NCI-H226 (cell line): ENCODE results near the gene EBP.
A peak's percentile ranks its signal among the peaks of the same experiment; 100 is the strongest.

Experiments used
- DNase-seq: peaks from one replicate; pipeline ENCODE4 v3.0.0-alpha.2; 2015

EBP gene

DNA sequence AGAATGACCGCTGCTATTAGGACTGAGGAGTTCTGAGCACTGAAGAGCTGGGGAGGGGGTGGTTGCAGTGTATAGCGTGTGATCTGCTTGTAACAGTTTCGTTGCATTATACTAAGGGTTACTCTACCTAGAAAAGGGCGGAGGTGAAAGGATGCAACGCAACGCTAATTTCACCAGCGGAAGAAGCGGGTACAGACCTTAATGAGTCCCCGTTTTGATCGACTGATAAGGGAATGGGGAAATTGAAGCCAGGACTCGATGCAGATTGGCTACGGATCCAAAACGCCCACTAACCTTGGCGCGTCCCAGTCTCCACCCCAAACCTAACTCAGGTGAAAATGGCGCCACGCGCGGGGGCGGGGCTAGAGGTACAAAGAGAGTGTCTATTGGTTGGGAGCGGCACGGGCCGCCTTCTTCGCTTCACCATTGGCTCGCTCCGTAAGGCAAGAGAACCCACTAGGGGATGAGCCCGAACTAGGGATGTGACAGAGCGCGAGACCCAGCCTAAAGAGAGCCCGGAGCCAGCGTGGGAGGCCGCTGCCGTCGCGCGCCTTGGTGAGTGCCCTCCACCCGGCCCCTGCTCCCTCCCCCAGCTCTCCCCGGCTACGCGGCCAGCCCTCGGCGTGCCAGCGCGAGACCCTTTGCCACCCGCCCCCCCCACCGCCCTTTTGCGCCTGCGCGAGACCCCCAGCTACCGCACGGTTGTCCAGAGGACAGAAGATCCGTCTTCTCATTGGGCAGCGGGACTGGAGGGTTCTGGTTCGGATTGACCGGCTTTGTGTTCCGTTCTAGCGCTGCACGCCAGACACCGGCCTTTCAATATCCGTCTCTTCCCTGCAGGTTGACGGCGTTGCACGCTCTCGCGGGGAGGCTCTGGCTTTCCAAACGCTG lies at the start of gene EBP:
Gene EBP (plus strand): TSS at position 456 of the 891 bp plus-strand sequence. CDS start 1,964 bp downstream, outside the sequence.
- DNase-seq: peak; percentile 84

DNA sequence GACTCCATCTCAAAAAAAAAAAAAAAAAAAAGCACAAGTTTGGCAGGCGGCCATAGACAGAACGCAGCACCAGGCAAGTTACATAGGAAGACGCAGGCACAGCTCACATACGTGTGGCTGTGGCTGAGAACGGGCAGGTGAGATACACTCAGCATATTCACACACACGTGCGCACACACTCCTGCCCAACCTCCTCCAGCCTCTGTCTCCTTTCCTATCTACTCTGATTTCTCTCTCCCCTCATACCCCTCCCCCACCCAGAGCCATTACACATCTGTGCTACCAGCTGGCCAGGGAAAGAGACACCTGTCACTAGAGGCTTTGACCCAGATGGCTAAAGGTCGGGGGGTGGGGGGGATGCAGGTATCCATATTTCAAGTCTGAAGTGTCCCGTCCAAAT lies 49.4 kb upstream of the EBP start:
- no peak for DNase-seq

DNA sequence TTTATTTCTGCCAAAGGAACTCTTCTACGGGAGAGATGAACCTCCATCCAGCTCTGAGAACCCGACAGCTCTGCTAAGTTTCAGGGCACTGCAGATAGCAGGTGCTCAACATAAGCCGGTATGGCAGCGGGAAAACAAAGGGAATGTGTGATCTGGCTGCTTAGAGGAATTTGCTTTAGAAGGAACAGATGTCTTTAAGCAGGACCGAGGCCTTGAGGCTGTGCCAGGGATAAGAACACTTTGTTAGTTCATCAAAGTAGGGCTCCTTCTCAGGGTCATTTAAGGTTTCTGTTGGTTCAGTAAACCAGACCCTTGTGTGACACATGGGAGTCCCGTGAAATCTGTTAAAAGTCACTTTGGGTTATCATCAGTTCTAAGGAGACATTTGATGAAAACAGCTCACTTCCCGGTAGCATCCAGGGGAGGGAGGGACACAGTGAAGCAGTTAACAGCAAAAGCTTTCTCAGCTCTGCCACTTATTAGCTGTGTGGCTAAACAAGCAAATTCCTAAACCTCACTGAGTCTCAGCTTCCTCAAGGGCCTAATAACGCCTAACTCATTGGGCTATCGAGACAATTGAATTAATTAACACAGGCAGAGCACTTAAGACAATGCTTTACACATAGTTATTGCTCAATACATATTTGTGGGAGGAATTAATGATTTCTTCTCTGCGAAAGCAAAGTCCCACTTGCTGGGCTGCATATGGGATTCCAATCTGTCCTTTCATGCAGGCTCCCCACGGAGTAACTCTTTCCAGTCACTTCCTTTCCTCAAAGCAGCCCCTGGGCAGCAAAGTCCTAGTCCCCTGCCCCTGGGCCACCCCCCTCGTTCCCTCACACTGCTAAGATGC lies 48.5 kb upstream of the EBP start:
- no peak for DNase-seq

DNA sequence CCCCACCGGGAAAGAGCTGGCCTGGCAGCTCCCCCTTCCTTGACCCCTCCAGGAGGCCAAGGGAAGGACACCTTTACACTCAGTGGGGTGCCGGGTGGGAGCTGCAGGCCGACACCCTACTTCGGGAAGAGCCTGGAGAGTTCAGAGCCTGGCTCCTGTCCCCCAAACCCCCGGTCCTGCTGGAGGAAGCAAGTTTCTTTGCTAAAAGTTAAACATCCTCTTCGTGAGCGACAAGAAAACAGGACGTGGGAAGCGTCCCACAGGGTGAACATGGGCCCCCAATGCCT lies 48.0 kb upstream of the EBP start:
- DNase-seq: no peak

DNA sequence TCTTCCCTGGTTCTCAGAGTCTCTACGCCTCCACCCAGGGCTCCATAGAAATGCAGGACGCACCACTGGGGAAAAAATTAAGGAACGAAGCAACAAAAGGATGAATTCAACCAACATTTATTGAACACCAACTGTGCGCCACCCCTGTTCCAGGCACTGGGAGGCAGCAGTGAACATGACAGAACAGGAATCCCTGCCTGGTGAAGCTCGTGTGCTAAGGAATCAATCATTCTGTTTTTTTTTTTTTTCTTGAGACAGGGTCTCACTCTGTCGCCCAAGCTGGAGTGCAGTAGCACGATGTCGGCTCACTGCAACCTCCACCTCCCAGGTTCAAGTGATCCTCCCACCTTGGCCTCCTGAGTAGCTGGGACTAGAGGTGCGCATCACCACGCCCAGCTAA lies 47.5 kb upstream of the EBP start:
- DNase-seq: no peak

DNA sequence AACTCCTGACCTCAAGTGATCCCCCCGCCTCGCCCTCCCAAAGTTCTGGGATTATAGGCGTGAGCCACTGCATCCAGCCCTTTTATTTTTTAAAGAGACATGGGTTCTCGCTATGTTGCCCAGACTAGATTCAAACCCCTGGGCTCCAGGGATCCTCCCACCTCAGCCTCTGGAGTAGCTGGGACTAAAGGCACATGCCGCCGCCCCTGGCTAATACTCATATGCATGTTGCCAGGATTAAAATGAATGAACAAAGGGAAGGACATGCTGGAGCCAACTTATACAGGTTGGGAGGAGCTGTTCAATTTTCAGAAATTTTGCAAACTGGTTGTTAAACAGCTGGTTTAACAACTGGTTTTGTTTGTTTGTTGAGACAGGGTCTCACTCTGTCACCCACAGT lies 47.0 kb upstream of the EBP start:
- no peak for DNase-seq

DNA sequence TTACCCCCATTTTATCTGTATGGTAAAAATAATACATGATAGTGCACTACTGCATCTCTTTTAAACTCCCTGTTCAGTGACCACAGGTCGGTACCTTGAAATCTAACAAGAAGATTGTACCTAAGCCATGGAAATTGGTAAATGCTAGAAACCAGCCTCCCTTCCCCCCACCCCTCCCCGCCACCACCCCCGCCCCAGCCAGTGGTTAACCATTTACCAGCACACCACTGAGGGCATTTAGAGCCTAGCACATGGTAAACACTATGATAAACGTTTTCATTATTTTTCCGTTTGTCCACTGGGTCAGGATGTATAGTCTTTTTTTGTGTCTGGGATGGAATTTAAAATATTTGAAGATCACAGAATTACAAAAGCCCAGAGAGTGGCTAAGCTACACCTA lies 46.3 kb upstream of the EBP start:
- no peak for DNase-seq

DNA sequence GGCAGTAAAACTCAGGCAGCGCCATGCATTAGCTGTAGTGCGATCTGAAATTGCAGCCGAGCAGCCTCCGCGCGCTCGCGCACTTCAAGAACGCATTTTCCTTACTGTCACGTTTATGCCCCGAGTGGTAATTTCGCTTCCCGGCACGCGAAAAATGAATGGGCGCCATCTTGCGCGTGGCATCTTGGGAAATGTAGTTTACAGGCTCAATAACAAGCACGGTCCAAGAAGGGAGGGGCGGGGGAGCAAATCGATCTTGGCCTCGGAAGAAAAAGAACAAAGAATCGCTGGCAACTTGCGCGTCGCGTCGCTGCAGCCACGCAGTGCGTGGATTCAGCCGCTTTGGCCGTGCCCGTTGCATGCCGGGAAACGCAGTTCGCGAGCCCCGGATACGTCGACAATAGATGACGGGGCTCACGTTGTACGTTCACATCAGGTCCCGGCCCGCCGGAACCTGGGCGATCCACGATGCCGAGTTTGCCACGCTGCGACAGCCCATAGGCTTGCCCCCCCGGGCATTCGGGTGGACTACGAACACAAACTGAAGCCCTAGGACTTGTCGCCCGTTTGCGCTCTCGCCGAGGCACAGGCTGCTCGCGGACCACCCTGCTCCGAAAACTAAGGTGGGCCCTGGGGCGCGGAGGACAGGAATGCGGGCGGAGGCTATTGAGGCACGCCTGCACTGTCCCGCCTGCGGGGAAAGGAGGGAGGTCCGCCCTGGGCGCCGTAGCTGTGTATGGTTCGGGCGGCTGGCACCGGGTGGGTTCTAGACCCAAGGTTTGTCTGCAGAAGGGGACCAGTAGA lies 45.6 kb upstream of the EBP start, which contains the start of gene FTSJ1:
Gene FTSJ1 (plus strand): TSS at position 426 of the 804 bp plus-strand sequence. CDS start 1,849 bp downstream, outside the sequence.
- peak; percentile 81 for DNase-seq

DNA sequence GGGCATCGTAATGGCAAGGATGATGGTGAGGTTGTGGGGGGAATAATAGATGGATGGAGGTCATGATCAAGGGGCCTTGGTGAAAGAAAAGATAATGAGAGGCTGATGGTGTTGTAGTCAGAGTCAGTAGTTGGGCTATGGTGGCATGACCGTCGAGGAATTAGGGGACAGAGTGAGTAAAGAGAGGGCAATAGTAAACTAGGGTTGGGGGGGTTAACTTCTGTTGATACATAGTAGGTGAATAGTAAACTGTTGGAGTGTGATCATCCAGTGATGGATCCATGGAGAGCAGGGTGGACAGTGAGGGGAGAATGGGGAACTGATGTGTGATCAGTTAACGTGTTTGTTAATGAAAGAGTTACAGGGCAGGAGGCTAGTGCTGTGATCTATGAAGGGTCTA lies 44.7 kb upstream of the EBP start:
- DNase-seq: no peak

DNA sequence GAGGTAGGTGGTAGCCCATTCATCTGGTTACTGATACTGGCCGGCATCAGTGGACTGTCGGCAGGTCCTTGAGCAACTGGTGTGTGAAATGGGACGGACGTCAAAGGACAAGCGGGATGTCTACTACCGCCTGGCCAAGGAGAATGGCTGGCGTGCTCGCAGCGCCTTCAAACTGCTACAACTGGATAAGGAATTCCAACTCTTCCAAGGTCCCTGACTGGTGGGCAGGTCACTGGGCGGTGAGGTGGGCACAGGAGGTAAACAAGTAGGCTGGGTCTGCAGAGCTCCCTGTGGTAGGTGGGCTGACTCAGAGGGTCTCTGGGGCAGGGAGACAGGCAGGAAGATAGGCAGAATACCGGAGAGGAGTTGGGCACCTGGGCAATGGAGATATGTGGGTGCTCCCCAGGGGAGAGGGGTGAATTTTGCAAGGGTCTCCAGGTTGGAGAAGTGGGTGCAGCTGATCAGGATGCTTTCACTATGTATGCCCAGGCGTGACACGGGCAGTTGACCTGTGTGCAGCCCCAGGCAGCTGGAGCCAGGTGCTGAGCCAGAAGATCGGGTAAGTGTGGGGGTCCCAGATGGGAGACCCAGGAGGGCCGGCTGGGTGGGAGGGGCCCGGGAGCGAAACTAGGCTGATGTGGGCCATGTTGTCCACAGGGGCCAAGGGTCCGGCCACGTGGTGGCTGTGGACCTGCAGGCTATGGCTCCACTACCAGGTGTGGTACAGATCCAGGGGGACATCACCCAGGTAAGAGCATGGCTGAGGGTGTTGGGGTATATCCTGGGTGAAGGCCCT lies 43.5 kb upstream of the EBP start:
- DNase-seq: no peak

DNA sequence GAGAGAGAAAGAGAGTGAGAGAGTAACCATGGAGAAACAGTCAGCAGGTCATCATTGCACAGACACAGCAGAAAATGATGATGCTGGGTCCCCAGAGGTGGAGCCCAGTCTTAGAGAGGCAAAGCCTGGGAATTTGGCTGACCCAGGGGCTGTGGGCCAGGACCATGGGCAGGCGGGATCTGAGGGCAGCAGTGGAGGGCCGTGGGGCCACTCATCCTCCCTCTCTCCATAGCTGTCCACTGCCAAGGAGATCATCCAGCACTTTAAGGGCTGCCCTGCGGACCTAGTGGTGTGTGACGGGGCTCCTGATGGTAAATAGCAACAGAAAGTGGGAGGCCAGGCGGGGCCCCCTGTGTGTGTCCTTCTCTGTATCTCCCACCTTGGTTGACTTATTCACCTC lies 42.8 kb upstream of the EBP start:
- DNase-seq: no peak

DNA sequence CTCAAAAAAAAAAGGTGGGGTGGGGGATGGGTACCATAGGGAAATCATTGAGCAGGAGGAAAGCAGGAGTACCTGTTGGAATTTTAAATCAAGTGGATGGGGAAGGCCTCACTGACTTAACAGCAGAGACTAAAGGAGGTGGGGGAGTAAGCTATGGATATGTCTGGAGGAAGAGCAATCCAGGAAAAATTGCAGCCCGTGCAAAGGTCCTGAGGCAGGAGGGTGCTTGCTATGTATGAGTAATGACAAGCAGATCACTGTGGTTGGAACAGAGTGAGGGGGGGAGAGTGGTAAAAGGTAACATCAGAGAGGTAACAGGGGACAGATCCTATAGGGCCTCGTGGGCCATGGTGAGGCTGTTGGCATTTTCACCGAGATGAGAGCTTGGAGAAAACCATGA lies 41.5 kb upstream of the EBP start:
- DNase-seq: no peak

DNA sequence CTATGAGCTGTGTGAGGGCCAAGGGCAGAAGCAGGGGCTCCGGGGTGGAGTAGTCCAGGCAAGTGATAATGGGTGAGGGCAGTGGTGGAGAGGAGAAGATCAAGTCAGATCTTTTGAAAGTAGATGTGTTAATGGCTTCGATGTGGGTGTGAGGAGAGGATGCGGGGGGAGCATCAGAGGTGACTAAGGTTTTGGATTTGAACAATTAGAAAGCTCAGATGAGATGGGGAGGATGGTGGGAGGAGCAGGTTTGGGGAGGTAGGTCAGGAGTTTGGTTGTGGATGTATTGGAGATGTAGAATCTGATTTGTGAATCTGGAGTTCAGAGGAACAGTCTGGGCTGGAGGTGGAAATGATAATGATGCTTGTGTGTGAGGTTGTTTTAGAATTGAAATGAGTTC lies 41.0 kb upstream of the EBP start:
- DNase-seq: no peak

DNA sequence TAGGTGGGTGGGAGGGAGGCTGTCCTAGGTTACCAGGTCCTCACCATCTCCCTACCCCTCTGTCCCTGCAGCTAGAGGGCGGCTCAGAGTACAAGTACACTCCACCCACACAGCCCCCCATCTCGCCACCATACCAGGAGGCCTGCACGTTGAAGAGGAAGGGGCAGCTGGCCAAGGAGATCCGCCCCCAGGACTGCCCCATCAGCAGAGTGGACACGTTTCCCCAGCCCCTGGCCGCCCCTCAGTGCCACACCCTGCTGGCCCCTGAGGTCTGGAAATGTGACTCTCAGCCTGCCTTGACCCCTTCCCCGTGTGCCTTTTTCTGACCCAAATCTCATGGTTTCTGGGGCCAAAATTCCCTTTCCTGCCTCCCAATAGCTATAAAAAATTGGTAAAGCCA lies 39.1 kb upstream of the EBP start:
- DNase-seq: no peak

DNA sequence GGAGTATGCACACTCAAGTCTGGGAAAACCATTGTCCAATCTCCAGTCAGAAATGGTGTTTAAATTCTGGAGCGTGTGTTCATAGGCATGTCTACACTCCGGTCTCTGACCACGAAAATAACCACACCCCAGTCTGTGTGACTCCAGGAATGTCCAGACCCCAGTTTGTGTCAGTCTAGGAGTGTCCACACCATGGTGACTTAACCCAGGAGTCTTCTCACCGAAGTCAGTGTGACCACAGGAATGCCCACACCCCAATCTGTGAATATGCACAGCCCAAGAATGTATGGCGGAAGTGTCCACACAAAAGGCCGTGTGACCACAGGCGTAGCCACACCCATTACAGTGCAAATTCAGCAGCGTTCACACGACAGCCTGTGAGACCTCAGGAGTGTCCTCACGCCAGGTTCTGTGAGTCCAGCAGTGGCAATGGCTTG lies 34.2 kb upstream of the EBP start:
- peak; percentile 89 for DNase-seq

DNA sequence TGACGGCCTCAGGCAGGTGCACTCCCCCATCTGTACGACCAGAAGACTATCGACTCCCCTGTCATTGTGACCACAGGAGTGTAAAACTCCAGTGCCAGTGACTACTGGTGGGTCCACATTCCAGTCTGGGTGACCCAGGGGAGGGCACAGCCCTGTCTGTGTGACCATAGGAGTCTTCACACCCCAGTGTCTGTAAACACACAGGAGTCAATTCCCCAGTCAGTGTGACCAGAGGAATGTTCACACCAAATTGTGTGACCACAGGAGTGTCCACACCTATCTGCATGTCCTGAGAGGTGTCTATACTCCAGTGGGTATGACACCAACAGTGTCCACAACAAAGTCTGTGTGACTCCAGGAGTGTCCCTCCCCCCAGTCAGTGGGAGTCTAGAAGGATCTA lies 33.6 kb upstream of the EBP start:
- no peak for DNase-seq

DNA sequence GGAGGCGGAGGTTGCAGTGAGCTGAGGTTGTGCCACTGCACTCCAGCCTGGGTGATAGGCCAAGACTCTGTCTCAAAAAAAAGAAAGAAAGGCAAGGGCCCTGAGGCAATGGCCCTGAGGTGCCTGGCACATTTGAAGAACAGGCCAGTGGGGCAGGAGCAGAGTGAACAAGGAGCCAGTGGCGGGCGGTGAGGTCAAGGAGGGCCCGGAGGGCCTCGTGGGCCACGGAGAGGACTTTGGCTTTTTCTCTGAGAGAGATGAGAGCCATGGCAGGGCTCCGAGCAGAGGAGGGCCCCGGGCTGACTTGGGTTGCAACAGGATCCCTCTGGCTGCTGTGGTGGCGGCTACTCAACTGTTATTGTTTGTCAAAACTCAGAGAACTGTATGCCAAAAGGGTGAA lies 32.3 kb upstream of the EBP start:
- no peak for DNase-seq

DNA sequence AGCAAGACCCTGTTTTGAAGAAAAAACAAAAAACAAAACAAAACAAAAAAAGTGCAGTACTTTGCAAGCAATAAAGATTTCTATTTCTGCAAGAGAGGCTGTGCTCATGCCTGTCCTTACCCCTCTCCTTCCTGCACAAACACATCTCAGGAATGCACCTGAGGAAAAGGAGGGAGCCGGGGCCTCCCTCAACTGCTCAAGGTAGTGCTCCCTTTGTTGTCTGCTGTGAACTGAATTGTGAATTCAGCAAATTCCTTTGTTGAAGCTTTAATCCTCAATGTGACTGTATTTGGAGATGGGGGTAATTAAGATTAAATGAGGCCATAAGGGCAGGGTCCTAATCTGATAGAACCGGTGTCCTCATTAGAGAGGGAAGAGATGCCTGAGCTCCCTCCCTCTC lies 31.7 kb upstream of the EBP start:
- no peak for DNase-seq

DNA sequence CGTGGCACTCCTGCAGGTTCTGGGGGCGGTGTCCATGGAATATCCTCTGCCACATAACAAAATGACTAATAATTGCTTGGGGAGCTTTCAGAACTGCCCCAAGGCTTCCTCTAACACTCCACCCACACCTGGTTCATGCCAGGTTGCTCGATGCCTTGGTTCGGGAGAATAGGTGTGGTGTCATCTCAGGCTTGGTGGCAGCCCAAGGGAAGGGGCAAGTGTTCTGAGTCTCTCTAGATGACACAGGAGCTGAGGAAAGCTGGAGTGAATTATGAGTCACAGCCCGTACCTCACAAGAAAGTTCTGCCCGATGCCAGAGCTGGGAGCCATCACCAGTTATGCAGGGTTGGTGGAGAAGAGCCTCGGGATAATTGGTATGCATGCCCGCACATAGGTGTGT lies 30.9 kb upstream of the EBP start:
- DNase-seq: peak; percentile 23

DNA sequence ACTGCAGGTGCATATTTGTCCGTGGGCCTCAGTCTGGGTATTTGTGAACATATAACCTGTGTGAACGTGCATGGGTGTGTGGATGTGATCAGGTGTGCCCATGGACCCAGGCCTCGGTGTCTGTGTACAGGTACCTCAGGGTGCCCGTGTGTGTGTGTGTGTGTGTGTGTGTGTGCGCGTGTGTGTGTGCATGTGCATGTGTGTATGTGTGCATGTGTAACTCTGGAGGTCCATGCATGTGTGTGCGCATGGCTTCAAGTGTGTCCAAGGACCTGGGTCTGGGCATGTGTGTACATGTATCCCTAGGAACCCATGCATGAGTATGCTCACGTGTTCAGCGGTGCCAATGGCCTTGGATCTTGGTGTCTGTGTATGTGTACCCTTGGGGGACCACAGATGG lies 29.8 kb upstream of the EBP start:
- DNase-seq: no peak

DNA sequence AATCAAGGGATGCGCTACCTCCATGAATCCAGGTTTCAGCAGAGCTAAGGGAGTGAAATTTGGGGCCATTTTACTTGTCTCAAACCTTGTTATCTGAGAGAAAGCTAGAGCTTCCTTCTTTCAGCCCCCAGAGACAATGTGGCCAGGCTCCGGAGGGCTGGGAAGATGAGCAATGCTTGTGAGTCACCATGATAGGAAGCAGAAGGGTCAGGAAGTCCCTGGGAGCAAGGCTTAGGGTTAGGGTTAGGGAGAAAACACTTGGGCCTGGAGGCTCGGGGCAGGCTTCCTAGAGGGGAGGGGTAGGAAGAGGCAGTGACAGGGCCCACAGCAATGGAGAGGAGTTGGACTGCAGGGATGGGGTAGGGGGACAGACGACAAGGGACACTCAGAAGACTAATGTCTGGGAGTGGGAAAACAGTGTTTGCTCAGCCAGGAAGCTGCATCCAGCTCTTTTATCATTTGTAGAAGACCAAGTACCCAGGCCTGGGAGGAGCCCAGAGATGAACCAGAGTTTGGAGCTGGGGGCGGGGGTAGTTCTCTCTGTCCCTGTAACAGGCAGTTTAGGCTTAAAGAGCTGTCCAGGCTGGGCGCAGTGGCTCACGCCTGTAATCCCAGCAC lies 29.2 kb upstream of the EBP start:
- DNase-seq: peak; percentile 39

DNA sequence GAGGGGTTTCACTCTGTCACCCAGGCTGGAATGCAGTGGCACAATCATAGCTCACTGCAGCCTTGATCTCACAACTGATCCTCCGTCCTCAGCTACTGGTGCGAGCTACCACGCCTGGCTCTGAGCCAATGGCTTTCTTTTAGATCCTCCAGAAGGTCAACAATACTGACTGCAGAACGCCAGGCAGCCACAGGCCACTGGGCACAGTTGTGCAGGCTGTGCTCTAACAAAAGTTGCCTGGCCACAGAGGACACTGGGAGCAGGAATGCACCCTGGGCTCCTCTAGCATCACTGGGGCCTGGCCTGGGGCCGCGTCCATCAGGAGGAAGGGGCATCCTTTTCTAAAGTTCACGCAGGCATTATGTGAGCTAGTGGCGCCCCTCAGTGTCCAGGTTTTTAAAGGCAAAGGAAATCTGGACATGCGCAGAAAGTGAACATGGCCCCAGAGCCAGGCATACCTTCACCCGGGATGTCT lies 27.7 kb upstream of the EBP start:
- no peak for DNase-seq
